NCI-H128 (cell line): ENCODE measurements around the gene EIF3K.

Source experiments
- DNase-seq: peaks from one replicate; lab custom pipeline; 2025; ENCODE audit not compliant: unreplicated experiment; lab: John Stamatoyannopoulos, UW

The EIF3K gene

GRCh38 chr19:38665950-38666662 is 47.1 kb downstream of the EIF3K start:
- no peak for DNase-seq

- DNase-seq, result no peak
Observed at GRCh38 chr19:38666663-38667511, 47.9 kb downstream of the EIF3K start.

GRCh38 chr19:38667661-38668171 is 48.7 kb downstream of the EIF3K start:
- no peak for DNase-seq

GRCh38 chr19:38669552-38669951 is 50.6 kb downstream of the EIF3K start:
- DNase-seq, result no peak

- no peak for DNase-seq
Observed at GRCh38 chr19:38670921-38671398, 52.0 kb downstream of the EIF3K start.

GRCh38 chr19:38671654-38672053 is 52.7 kb downstream of the EIF3K start:
- no peak for DNase-seq

GRCh38 chr19:38673030-38673429 is 54.0 kb downstream of the EIF3K start:
- no peak for DNase-seq

- no peak for DNase-seq
Observed at GRCh38 chr19:38674388-38675171, 55.6 kb downstream of the EIF3K start.

GRCh38 chr19:38675611-38676010 is 56.6 kb downstream of the EIF3K start:
- no peak for DNase-seq

GRCh38 chr19:38676023-38676877 is 57.3 kb downstream of the EIF3K start:
- DNase-seq, result no peak

- DNase-seq, result no peak
Observed at GRCh38 chr19:38676878-38677646, 58.1 kb downstream of the EIF3K start.

- DNase-seq, result no peak
Observed at GRCh38 chr19:38678217-38678890, 59.4 kb downstream of the EIF3K start.

- DNase-seq, result no peak
Observed at GRCh38 chr19:38678891-38679494, 60.0 kb downstream of the EIF3K start.

- DNase-seq, result no peak
Observed at GRCh38 chr19:38679839-38680238, 60.9 kb downstream of the EIF3K start.

GRCh38 chr19:38682195-38682867 is 63.3 kb downstream of the EIF3K start:
- no peak for DNase-seq

- DNase-seq, result no peak
Observed at GRCh38 chr19:38682872-38683392, 63.9 kb downstream of the EIF3K start.

GRCh38 chr19:38683393-38684077 is 64.5 kb downstream of the EIF3K start:
- no peak for DNase-seq
